HL-60 (cell line): Measurements from ENCODE around the gene ALLC.

Experiments used
- DNase-seq, 2 experiments: peaks; one replicate each; pipeline ENCODE4 v3.0.0-alpha.2; 2010 to 2020; ENCODE audit warnings: low read depth in 1 of 2, low spot score in 1 of 2
- H3K27ac ChIP-seq: fragments of 250-450 bp; sonication (Bioruptor Pico); replicated peaks from 2 replicates; pipeline ENCODE4 v1.5.1; 2020; ENCODE audit warnings: mild to moderate bottlenecking, moderate library complexity
- H3K27me3 ChIP-seq: fragments of 250-450 bp; sonication (Bioruptor Pico); 2 replicates; pipeline ENCODE4 v1.5.1; 2021; ENCODE audit warnings: mild to moderate bottlenecking, moderate library complexity; ENCODE audit not compliant: insufficient read depth, poor library complexity, severe bottlenecking
- H3K4me3 ChIP-seq: replicated peaks from 2 replicates; pipeline ENCODE4 v1.5.1; 2011; ENCODE audit warnings: mild to moderate bottlenecking, control low read depth, low read length; ENCODE audit not compliant: insufficient read depth
- GABPA ChIP-seq: IDR thresholded peaks from 2 replicates; pipeline ENCODE4 v1.6.1; 2012; ENCODE audit warnings: low read depth
- POLR2AphosphoS5 ChIP-seq: IDR thresholded peaks from 2 replicates; pipeline ENCODE4 v1.6.1; 2012; ENCODE audit warnings: low read depth
- SPI1 ChIP-seq: IDR thresholded peaks from 2 replicates; pipeline ENCODE4 v1.6.1; 2012; ENCODE audit warnings: low read depth, mild to moderate bottlenecking, borderline replicate concordance
- TF ChIP-seq, protein P1 (sequence below): IDR thresholded peaks from one replicate; pipeline ENCODE4 v1.5.1; 2011; ENCODE audit warnings: low read length, control low read depth, inconsistent platforms; ENCODE audit not compliant: insufficient read depth
- TF ChIP-seq, protein P2 (sequence below): IDR thresholded peaks from 2 replicates; pipeline ENCODE4 v1.6.1; 2012; ENCODE audit warnings: low read depth; ENCODE audit not compliant: insufficient replicate concordance

The ALLC gene

GRCh38 chr2:3718679-3719078 lies 60.7 kb downstream of the ALLC start:
- DNase-seq = no peak
- Histone ChIP-seq H3K27ac (no peak overlapping the region), H3K27me3 (no peaks in the 10 kb centered on the region), H3K4me3 (no peak overlapping the region)
- TF ChIP-seq SPI1 (no peak), POLR2AphosphoS5 (no peak), GABPA (no peak)
- TF ChIP-seq, protein P1, sequence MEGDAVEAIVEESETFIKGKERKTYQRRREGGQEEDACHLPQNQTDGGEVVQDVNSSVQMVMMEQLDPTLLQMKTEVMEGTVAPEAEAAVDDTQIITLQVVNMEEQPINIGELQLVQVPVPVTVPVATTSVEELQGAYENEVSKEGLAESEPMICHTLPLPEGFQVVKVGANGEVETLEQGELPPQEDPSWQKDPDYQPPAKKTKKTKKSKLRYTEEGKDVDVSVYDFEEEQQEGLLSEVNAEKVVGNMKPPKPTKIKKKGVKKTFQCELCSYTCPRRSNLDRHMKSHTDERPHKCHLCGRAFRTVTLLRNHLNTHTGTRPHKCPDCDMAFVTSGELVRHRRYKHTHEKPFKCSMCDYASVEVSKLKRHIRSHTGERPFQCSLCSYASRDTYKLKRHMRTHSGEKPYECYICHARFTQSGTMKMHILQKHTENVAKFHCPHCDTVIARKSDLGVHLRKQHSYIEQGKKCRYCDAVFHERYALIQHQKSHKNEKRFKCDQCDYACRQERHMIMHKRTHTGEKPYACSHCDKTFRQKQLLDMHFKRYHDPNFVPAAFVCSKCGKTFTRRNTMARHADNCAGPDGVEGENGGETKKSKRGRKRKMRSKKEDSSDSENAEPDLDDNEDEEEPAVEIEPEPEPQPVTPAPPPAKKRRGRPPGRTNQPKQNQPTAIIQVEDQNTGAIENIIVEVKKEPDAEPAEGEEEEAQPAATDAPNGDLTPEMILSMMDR = no peak
- TF ChIP-seq, protein P2, sequence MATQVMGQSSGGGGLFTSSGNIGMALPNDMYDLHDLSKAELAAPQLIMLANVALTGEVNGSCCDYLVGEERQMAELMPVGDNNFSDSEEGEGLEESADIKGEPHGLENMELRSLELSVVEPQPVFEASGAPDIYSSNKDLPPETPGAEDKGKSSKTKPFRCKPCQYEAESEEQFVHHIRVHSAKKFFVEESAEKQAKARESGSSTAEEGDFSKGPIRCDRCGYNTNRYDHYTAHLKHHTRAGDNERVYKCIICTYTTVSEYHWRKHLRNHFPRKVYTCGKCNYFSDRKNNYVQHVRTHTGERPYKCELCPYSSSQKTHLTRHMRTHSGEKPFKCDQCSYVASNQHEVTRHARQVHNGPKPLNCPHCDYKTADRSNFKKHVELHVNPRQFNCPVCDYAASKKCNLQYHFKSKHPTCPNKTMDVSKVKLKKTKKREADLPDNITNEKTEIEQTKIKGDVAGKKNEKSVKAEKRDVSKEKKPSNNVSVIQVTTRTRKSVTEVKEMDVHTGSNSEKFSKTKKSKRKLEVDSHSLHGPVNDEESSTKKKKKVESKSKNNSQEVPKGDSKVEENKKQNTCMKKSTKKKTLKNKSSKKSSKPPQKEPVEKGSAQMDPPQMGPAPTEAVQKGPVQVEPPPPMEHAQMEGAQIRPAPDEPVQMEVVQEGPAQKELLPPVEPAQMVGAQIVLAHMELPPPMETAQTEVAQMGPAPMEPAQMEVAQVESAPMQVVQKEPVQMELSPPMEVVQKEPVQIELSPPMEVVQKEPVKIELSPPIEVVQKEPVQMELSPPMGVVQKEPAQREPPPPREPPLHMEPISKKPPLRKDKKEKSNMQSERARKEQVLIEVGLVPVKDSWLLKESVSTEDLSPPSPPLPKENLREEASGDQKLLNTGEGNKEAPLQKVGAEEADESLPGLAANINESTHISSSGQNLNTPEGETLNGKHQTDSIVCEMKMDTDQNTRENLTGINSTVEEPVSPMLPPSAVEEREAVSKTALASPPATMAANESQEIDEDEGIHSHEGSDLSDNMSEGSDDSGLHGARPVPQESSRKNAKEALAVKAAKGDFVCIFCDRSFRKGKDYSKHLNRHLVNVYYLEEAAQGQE = no peak

GRCh38 chr2:3725002-3725401 lies 67.0 kb downstream of the ALLC start:
- TF ChIP-seq POLR2AphosphoS5 (no peak), SPI1 (no peak), GABPA (no peak)
- TF ChIP-seq, protein P2 = no peak
- TF ChIP-seq, protein P1 = no peak
- Histone ChIP-seq H3K27me3 (no peaks in the 10 kb centered on the region), H3K4me3 (no peak overlapping the region), H3K27ac (no peak overlapping the region)
- DNase-seq = no peak

DNA sequence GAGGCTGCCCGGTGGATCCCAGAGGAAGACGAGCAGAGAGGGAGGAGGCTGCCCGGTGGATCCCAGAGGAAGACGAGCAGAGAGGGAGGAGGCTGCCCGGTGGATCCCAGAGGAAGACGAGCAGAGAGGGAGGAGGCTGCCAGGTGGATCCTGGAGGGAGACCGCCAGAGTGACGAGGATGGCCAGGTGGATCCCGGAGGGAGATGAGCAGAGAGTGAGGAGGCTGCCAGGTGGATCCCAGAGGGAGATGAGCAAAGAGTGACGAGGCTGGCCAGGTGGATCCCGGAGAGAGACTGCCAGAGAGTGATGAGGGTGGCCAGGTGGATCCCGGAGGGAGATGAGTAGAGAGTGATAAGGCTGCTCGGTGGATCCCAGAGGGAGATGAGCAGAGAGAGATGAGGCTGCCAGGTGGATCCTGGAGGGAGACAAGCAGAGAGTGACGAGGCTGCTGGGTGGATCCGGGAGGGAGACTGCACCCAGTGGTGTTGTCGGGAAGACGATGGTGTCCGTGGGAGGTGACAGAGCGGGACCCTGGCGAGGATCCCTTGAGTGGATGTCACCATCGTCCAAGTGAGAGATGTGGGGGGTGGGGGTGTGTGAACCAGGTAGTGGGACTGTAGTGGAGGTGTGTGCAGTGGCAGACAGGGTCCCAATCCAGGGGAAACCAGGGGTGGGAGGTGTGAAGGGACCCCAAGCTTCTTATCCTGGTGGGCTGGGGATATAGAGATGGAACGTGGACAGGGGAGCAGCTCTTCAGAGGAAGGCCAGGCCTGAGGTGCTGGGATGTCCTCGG lies 67.7 kb downstream of the ALLC start:
- H3K27me3 ChIP-seq = no peaks in the 10 kb centered on the region
- H3K4me3 ChIP-seq = no peak overlapping the region
- DNase-seq = no peak
- no peak overlapping the region for H3K27ac ChIP-seq
- TF ChIP-seq POLR2AphosphoS5 = no peak
- TF ChIP-seq, protein P2 = no peak
- TF ChIP-seq SPI1 = no peak
- no peak for TF ChIP-seq GABPA
- TF ChIP-seq, protein P1 = no peak
